Measurements from ENCODE around the gene EPHA10.

EPHA10 gene

GRCh38 chr1:37676281-37677142 lies 88.4 kb downstream of the EPHA10 start (continued):
- TF ChIP-seq ZNF239 (tag by site-specific recombination; IDR thresholded peaks at IDR 0.05) (no peak), ZBTB26 (tag by site-specific recombination; optimal IDR thresholded peaks at IDR 0.05) (no peak), YY1 (tag by site-specific recombination; IDR thresholded peaks at IDR 0.05) (no peak), REPIN1 (tag by site-specific recombination; IDR thresholded peaks at IDR 0.05; ENCODE audit: low read depth) (no peak), ZNF138 (tag by site-specific recombination; IDR thresholded peaks at IDR 0.05; ENCODE audit: borderline replicate concordance) (no peak), ZNF292 (tag by site-specific recombination; IDR thresholded peaks at IDR 0.05; ENCODE audit: borderline replicate concordance, low read depth) (no peak), ZSCAN4 (tag by site-specific recombination; IDR thresholded peaks at IDR 0.05) (no peak), ZBTB17 (tag by site-specific recombination; IDR thresholded peaks at IDR 0.05) (peak; percentile 70), ZNF350 (tag by site-specific recombination; IDR thresholded peaks at IDR 0.05) (no peak), ZNF558 (tag by site-specific recombination; IDR thresholded peaks at IDR 0.05) (no peak), ZNF280D (tag by site-specific recombination; IDR thresholded peaks at IDR 0.05) (no peak), ZNF423 (tag by site-specific recombination; IDR thresholded peaks at IDR 0.05) (peak; percentile 17; the same call in 1 of the 2 replicates), ZBTB7A (tag by site-specific recombination; IDR thresholded peaks at IDR 0.05; ENCODE audit: low read depth) (no peak), HIC1 (tag by site-specific recombination; IDR thresholded peaks at IDR 0.05) (no peak), ZFP41 (tag by site-specific recombination; IDR thresholded peaks at IDR 0.05; ENCODE audit: borderline replicate concordance) (no peak), ZNF169 (tag by site-specific recombination; IDR thresholded peaks at IDR 0.05) (no peak), FEZF1 (tag by site-specific recombination; IDR thresholded peaks at IDR 0.05) (peak; percentile 98), KLF16 (tag by site-specific recombination; IDR thresholded peaks at IDR 0.05) (no peak), ZNF549 (tag by site-specific recombination; IDR thresholded peaks at IDR 0.05) (no peak), BCL11B (tag by site-specific recombination; IDR thresholded peaks at IDR 0.05; ENCODE audit: low read depth) (peak; percentile 81; the same call in 1 of the 2 replicates), ZNF140 (tag by site-specific recombination; IDR thresholded peaks at IDR 0.05) (no peak), ZNF501 (tag by site-specific recombination; IDR thresholded peaks at IDR 0.05) (no peak), SCRT2 (tag by site-specific recombination; IDR thresholded peaks at IDR 0.05) (no peak), ZNF221 (tag by site-specific recombination; IDR thresholded peaks at IDR 0.05; ENCODE audit: borderline replicate concordance) (no peak), ZNF23 (tag by site-specific recombination; IDR thresholded peaks at IDR 0.05; ENCODE audit: borderline replicate concordance) (no peak), ZBTB21 (tag by site-specific recombination; IDR thresholded peaks at IDR 0.05) (no peak), ZNF610 (tag by site-specific recombination; IDR thresholded peaks at IDR 0.05; ENCODE audit: borderline replicate concordance) (peak; percentile 73), RBAK (tag by site-specific recombination; IDR thresholded peaks at IDR 0.05) (no peak), ZNF311 (tag by site-specific recombination; IDR thresholded peaks at IDR 0.05; ENCODE audit: borderline replicate concordance) (no peak), ZEB2 (tag by site-specific recombination; IDR thresholded peaks at IDR 0.05) (no peak), GLIS2 (tag by site-specific recombination; IDR thresholded peaks at IDR 0.05) (no peak), ZNF704 (tag by site-specific recombination; IDR thresholded peaks at IDR 0.05) (no peak), ZNF155 (tag by site-specific recombination; IDR thresholded peaks at IDR 0.05) (no peak)
